Neural cell (in vitro differentiated cells): Measurements from ENCODE around the gene CPXM2. TPM values are rescaled to one million over a fixed set of nuclear protein-coding genes. Genes with fewer than 3 reads are reported as not detected.

ENCODE experiments used
- H2AFZ ChIP-seq: fragments of 200-600, 300-800 bp; sonication (generic), shearing (Covaris generic); 2 replicates; pipeline ENCODE4 v1.6.0; 2014; ENCODE audit warnings: low read depth, mild to moderate bottlenecking, antibody characterized with exemption, low read length, moderate library complexity
- H3F3A ChIP-seq: fragments of 200-600 bp; shearing (Covaris generic); 2 replicates; pipeline ENCODE4 v1.6.1; 2016; ENCODE audit warnings: mild to moderate bottlenecking, moderate library complexity, mixed read lengths, antibody characterized with exemption, low read length; ENCODE audit not compliant: insufficient read depth, poor library complexity, severe bottlenecking
- H3K27ac ChIP-seq: fragments of 200-600, 300-800 bp; sonication (generic), shearing (Covaris generic); 2 replicates; pipeline ENCODE4 v1.5.1; 2014; ENCODE audit warnings: mild to moderate bottlenecking, low read length, moderate library complexity
- H3K27me3 ChIP-seq: fragments of 300-800, 200-600 bp; sonication (generic), shearing (Covaris generic); 2 replicates; pipeline ENCODE4 v1.6.0; 2014; ENCODE audit warnings: mild to moderate bottlenecking, low read depth, low read length, moderate library complexity; ENCODE audit not compliant: insufficient read depth
- H3K36me3 ChIP-seq: fragments of 300-800, 200-600 bp; sonication (generic), shearing (Covaris generic); 2 replicates; pipeline ENCODE4 v1.5.1; 2014; ENCODE audit warnings: mild to moderate bottlenecking, antibody characterized with exemption, low read length, moderate library complexity; ENCODE audit not compliant: insufficient read depth
- H3K4me2 ChIP-seq: fragments of 300-800, 200-600 bp; sonication (generic), shearing (Covaris generic); 2 replicates; pipeline ENCODE4 v1.6.0; 2014; ENCODE audit warnings: mild to moderate bottlenecking, low read length
- H3K4me3 ChIP-seq: fragments of 300-800, 200-600 bp; sonication (generic), shearing (Covaris generic); 2 replicates; pipeline ENCODE4 v1.5.1; 2014; ENCODE audit warnings: mild to moderate bottlenecking, low read length, moderate library complexity
- H3K79me2 ChIP-seq: fragments of 200-600 bp; shearing (Covaris generic); replicated peaks from 2 replicates; pipeline ENCODE4 v1.6.0; 2014; ENCODE audit warnings: mild to moderate bottlenecking, low read length, moderate library complexity; ENCODE audit not compliant: insufficient read depth
- H3K9ac ChIP-seq: fragments of 300-800, 200-600 bp; sonication (generic), shearing (Covaris generic); 2 replicates; pipeline ENCODE4 v1.6.1; 2016; ENCODE audit warnings: mild to moderate bottlenecking, low read length, mixed read lengths
- H3K9me2 ChIP-seq: fragments of 200-600 bp; shearing (Covaris generic); 2 replicates; pipeline ENCODE4 v1.6.1; 2016; ENCODE audit warnings: mild to moderate bottlenecking, low read length, mixed read lengths; ENCODE audit not compliant: insufficient read depth
- H3K9me3 ChIP-seq: fragments of 200-600, 300-800 bp; sonication (generic), shearing (Covaris generic); 2 replicates; pipeline ENCODE4 v1.6.1; 2016; ENCODE audit warnings: mild to moderate bottlenecking, mixed run types, low read length, moderate library complexity, mixed read lengths
- H4K20me1 ChIP-seq: fragments of 200-600 bp; shearing (Covaris generic); 2 replicates; pipeline ENCODE4 v1.6.1; 2016; ENCODE audit warnings: mild to moderate bottlenecking, mixed run types; ENCODE audit not compliant: insufficient read depth
- CTCF ChIP-seq: fragments of 450-650 bp; IDR thresholded peaks from 2 replicates; pipeline ENCODE4 v1.5.1; 2014; ENCODE audit warnings: antibody characterized with exemption, mild to moderate bottlenecking, moderate library complexity; ENCODE audit not compliant: poor library complexity, severe bottlenecking
- EP300 ChIP-seq: fragments of 450-650 bp; conservative IDR thresholded peaks from 2 replicates; pipeline ENCODE4 v1.6.1; 2014; ENCODE audit warnings: antibody characterized with exemption, mild to moderate bottlenecking, moderate library complexity; ENCODE audit not compliant: poor library complexity, severe bottlenecking
- EZH2 ChIP-seq: fragments of 200-600, 300-800 bp; shearing (Covaris generic), sonication (generic); IDR thresholded peaks from 2 replicates; pipeline ENCODE4 v1.6.1; 2014; ENCODE audit warnings: antibody characterized with exemption, low read length, borderline replicate concordance, mild to moderate bottlenecking; ENCODE audit not compliant: insufficient read depth, poor library complexity, severe bottlenecking
- MXI1 ChIP-seq: fragments of 450-650 bp; conservative IDR thresholded peaks from 2 replicates; pipeline ENCODE4 v1.6.1; 2014; ENCODE audit warnings: antibody characterized with exemption, mild to moderate bottlenecking; ENCODE audit not compliant: poor library complexity, severe bottlenecking
- POLR2AphosphoS5 ChIP-seq: IDR thresholded peaks from 2 replicates; pipeline ENCODE4 v1.6.1; 2012
- RAD21 ChIP-seq: fragments of 450-650 bp; conservative IDR thresholded peaks from 2 replicates; pipeline ENCODE4 v1.6.1; 2014; ENCODE audit warnings: antibody characterized with exemption, mild to moderate bottlenecking, moderate library complexity
- SMC3 ChIP-seq: fragments of 450-650 bp; conservative IDR thresholded peaks from 2 replicates; pipeline ENCODE4 v1.6.1; 2014; ENCODE audit warnings: antibody characterized with exemption, mild to moderate bottlenecking, moderate library complexity; ENCODE audit not compliant: poor library complexity
- TAF1 ChIP-seq: IDR thresholded peaks from 2 replicates; pipeline ENCODE4 v1.6.1; 2012; ENCODE audit warnings: low read depth
- polyA plus RNA-seq: library from polyadenylated mRNA; depleted of rRNA; stranded (reverse); fragments of >200 nt; gene quantifications from 2 replicates; pipeline ENCODE4 v1.2.3, GENCODE V29; 2014
- TF ChIP-seq, protein P1 (sequence below): IDR thresholded peaks from 2 replicates; pipeline ENCODE4 v1.6.1; 2012; ENCODE audit warnings: borderline replicate concordance

Gene CPXM2
- polyA plus RNA-seq, 1 donor from 2014 or later, result not detected

- Histone ChIP-seq H3K79me2 (no peaks in the 10 kb centered on the region), H4K20me1 (no peaks in the 10 kb centered on the region), H3K36me3 (no peaks in the 10 kb centered on the region), H3K27me3 (no peaks in the 10 kb centered on the region), H3K9me3 (no peaks in the 10 kb centered on the region), H3F3A (no peaks in the 10 kb centered on the region), H3K9me2 (no peaks in the 10 kb centered on the region), H3K4me2 (peak overlapping the region; percentile 19), H3K9ac (no peak overlapping the region), H3K4me3 (no peak overlapping the region), H2AFZ (no peak overlapping the region), H3K27ac (peak overlapping the region; percentile 78)
- TF ChIP-seq TAF1, result no peak
- no peak for TF ChIP-seq MXI1
- no peak for TF ChIP-seq SMC3
- TF ChIP-seq, protein P1, sequence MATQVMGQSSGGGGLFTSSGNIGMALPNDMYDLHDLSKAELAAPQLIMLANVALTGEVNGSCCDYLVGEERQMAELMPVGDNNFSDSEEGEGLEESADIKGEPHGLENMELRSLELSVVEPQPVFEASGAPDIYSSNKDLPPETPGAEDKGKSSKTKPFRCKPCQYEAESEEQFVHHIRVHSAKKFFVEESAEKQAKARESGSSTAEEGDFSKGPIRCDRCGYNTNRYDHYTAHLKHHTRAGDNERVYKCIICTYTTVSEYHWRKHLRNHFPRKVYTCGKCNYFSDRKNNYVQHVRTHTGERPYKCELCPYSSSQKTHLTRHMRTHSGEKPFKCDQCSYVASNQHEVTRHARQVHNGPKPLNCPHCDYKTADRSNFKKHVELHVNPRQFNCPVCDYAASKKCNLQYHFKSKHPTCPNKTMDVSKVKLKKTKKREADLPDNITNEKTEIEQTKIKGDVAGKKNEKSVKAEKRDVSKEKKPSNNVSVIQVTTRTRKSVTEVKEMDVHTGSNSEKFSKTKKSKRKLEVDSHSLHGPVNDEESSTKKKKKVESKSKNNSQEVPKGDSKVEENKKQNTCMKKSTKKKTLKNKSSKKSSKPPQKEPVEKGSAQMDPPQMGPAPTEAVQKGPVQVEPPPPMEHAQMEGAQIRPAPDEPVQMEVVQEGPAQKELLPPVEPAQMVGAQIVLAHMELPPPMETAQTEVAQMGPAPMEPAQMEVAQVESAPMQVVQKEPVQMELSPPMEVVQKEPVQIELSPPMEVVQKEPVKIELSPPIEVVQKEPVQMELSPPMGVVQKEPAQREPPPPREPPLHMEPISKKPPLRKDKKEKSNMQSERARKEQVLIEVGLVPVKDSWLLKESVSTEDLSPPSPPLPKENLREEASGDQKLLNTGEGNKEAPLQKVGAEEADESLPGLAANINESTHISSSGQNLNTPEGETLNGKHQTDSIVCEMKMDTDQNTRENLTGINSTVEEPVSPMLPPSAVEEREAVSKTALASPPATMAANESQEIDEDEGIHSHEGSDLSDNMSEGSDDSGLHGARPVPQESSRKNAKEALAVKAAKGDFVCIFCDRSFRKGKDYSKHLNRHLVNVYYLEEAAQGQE, result no peak
Observed at GRCh38 chr10:123760356-123761037, 131.1 kb downstream of the CPXM2 start.

DNA sequence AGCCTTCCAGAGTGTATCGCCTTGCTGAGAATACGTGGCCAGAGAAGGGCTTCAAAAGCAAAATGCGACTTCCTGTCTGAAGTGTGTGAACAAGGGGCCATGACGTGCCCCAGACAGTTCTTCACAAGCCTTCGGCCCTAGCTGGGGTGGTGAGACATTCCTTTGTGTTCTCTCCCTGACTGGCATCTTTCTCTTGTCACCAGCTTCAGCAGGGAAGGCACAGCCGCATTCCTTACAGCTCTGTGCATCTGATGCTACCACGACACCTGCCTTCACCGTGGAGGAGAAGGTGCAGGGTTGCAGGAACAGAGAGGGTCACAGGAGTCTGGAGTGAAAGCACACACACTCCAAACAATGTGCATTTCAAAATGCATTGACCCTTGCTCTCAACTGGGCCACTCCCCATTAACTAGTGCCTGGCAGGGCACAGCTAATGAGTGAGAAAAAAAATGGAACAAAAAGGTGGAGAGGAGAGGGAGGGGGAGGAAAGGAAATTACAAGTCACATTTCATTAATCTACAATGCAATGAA, 132.0 kb downstream of the CPXM2 start:
- H3K27ac ChIP-seq, result peak overlapping the region; percentile 78

GRCh38 chr10:123759041-123759440, 132.6 kb downstream of the CPXM2 start:
- H3K79me2 ChIP-seq, result no peaks in the 10 kb centered on the region
- H2AFZ ChIP-seq, result peak overlapping the region; percentile 38
- TF ChIP-seq POLR2AphosphoS5 (no peak), TAF1 (no peak), EP300 (no peak), CTCF (no peak), RAD21 (no peak), EZH2 (no peak), SMC3 (no peak), MXI1 (no peak)
- TF ChIP-seq, protein P1, result no peak
- H3K27ac ChIP-seq, result peak overlapping the region; percentile 78
- H3F3A ChIP-seq, result no peaks in the 10 kb centered on the region
- no peaks in the 10 kb centered on the region for H3K36me3 ChIP-seq
- no peaks in the 10 kb centered on the region for H3K9me3 ChIP-seq
- H3K9ac ChIP-seq, result peak overlapping the region; percentile 39
- H3K27me3 ChIP-seq, result no peaks in the 10 kb centered on the region
- peak overlapping the region; percentile 26 for H3K4me3 ChIP-seq
- H3K4me2 ChIP-seq, result no peak overlapping the region
- H4K20me1 ChIP-seq, result no peaks in the 10 kb centered on the region
- H3K9me2 ChIP-seq, result no peaks in the 10 kb centered on the region

More for the DNA sequence above, 132.0 kb downstream of the CPXM2 start:
- H3K9me2 ChIP-seq, result no peaks in the 10 kb centered on the region
- peak overlapping the region; percentile 38 for H2AFZ ChIP-seq
- no peaks in the 10 kb centered on the region for H3F3A ChIP-seq
- no peaks in the 10 kb centered on the region for H4K20me1 ChIP-seq
- H3K9me3 ChIP-seq, result no peaks in the 10 kb centered on the region
- H3K9ac ChIP-seq, result peak overlapping the region; percentile 39
- no peaks in the 10 kb centered on the region for H3K79me2 ChIP-seq
- no peak overlapping the region for H3K4me2 ChIP-seq
- no peaks in the 10 kb centered on the region for H3K27me3 ChIP-seq
- H3K4me3 ChIP-seq, result peak overlapping the region; percentile 26
- TF ChIP-seq RAD21, result peak; percentile 20
- TF ChIP-seq TAF1, result no peak
- H3K36me3 ChIP-seq, result no peaks in the 10 kb centered on the region
